HUES64 (cell line): Measurements from ENCODE around the gene NF2. TPM values are rescaled to one million over a fixed set of nuclear protein-coding genes. Genes with fewer than 3 reads are reported as not detected.
"Not testable (repeated sequence)": the region's sequence is repeated elsewhere in the genome, so short reads cannot be mapped to it uniquely, and the experiment has no call there.

Experiments used
- H3K27ac ChIP-seq: 2 replicates; pipeline ENCODE4 v1.7.0; 2013; ENCODE audit warnings: low read depth, low read length, inconsistent platforms
- H3K27me3 ChIP-seq: 2 replicates; pipeline ENCODE4 v1.6.1; 2013; ENCODE audit warnings: mild to moderate bottlenecking, low read length; ENCODE audit not compliant: insufficient read depth
- H3K36me3 ChIP-seq: 2 replicates; pipeline ENCODE4 v1.6.1; 2013; ENCODE audit warnings: mild to moderate bottlenecking, low read length; ENCODE audit not compliant: insufficient read depth
- H3K4me1 ChIP-seq: 2 replicates; pipeline ENCODE4 v1.6.1; 2013; ENCODE audit warnings: mild to moderate bottlenecking, low read length, moderate library complexity; ENCODE audit not compliant: insufficient read depth
- H3K4me3 ChIP-seq: 2 replicates; pipeline ENCODE4 v1.5.1; 2013; ENCODE audit warnings: mild to moderate bottlenecking, low read length, moderate library complexity
- H3K9ac ChIP-seq: 2 replicates; pipeline ENCODE4 v1.6.1; 2013; ENCODE audit warnings: mild to moderate bottlenecking, low read depth, low read length
- H3K9me3 ChIP-seq: 2 replicates; pipeline ENCODE4 v1.6.1; 2013; ENCODE audit warnings: low read depth, low read length; ENCODE audit not compliant: insufficient read depth
- WGBS: fragments of 150-250, 120-280 bp; methylation state at CpG from one replicate; pipeline ENCODE4 v1.1.7; 2013; ENCODE audit warnings: missing lambda C conversion rate; 5-methylcytosine and 5-hydroxymethylcytosine counted together
- polyA plus RNA-seq, 2 experiments: library from polyadenylated mRNA; stranded (reverse); fragments of 50-300 nt; gene quantifications; one replicate each; pipeline ENCODE4 v1.2.3, GENCODE V29; 2013

Gene NF2
- polyA plus RNA-seq (2013, experiment 1 of 2) = 15.3 TPM
- polyA plus RNA-seq (2013, experiment 2 of 2) = 16.9 TPM

DNA sequence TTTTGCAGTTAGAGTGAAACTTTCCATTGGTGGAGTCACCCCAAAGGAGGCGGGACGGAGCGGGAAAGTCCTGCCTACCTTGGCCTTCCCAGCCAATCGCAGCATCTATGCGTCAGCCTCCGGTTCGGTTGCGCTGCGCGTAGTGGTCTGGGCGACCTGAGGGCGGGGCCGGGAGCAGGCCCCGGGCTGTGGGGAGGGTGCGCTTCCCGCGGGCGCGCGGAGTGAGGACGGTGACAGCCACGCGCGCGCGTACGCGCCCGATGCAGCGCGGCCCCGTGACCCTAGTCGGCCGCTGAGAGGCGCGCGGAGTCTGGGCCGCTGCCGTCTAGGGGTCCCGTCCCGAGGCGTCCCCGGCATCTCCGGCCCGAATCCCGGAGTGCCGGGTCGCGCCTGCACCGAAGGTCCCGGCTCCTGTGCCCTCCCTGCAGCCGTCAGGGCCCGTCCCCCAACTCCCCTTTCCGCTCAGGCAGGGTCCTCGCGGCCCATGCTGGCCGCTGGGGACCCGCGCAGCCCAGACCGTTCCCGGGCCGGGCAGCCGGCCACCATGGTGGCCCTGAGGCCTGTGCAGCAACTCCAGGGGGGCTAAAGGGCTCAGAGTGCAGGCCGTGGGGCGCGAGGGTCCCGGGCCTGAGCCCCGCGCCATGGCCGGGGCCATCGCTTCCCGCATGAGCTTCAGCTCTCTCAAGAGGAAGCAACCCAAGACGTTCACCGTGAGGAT lies at the start of gene NF2:
Gene NF2 (plus strand): TSS at position 276 of the 718 bp plus-strand sequence. CDS start 366 bp downstream, at position 642.
- H3K27me3 ChIP-seq = no peaks in the 10 kb centered on the region
- under 1% methylated on average over 74 of the region's 74 CpGs for WGBS
- H3K9ac ChIP-seq = peak within 1 kb of the TSS; percentile 78
- H3K4me3 ChIP-seq = peak within 1 kb of the TSS; percentile 84
- no peaks in the 10 kb centered on the region for H3K36me3 ChIP-seq
- peaks cover 13% of the 10 kb centered on the region for H3K4me1 ChIP-seq
- peak within 1 kb of the TSS; percentile 62 for H3K27ac ChIP-seq
- H3K9me3 ChIP-seq = no peaks in the 10 kb centered on the region

GRCh38 chr22:29555065-29555644 lies 48.3 kb upstream of the NF2 start:
- no peaks in the 10 kb centered on the region for H3K27me3 ChIP-seq
- H3K9me3 ChIP-seq = no peaks in the 10 kb centered on the region
- peaks cover 59% of the 10 kb centered on the region for H3K36me3 ChIP-seq
- no peak overlapping the region for H3K4me3 ChIP-seq
- 94% methylated on average over 4 of the region's 4 CpGs for WGBS
- no peaks in the 10 kb centered on the region for H3K4me1 ChIP-seq
- H3K27ac ChIP-seq = no peak overlapping the region
- no peak overlapping the region for H3K9ac ChIP-seq

DNA sequence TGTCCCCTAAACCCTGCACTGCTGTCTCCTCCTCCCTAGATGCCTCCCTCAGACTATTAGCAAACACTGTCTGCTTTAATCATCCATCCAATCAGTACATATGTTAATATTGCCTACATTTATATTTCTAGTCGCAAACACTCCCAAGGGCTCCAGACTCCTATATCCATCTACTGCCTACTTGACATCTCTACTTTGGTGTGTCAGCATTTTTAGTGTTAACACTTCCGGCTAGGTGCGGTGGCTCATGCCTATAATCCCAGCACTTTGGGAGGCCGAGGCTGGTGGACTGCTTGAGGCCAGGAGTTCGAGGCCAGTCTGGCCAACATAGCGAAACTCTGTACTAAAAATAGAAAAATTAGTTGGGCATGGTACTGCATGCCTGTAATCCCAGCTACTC lies 44.4 kb upstream of the NF2 start:
- H3K9me3 ChIP-seq = no peaks in the 10 kb centered on the region
- H3K4me3 ChIP-seq = no peak overlapping the region
- H3K9ac ChIP-seq = no peak overlapping the region
- H3K27ac ChIP-seq = no peak overlapping the region
- H3K36me3 ChIP-seq = peaks cover 84% of the 10 kb centered on the region
- H3K4me1 ChIP-seq = no peaks in the 10 kb centered on the region
- H3K27me3 ChIP-seq = no peaks in the 10 kb centered on the region
- 97% methylated on average over 6 of the region's 6 CpGs for WGBS

DNA sequence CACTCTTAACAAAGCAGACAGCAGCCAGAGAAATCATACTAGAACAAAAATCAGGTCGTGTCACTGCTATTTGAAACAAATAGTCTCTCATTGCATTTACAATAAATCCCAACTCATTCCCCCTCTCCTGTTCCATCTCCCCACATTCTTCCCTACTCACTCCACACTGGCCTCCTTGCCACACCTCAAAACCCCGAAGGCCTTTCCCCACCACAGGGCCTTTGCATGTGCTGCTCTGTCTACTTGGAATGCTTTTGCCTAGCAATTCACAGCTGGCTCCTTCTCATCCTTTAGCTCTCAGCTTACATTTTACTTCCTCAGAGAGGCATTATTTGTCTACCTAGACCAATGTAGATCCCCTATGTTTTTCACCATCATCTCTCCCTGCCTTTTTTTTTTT lies 43.6 kb upstream of the NF2 start:
- H3K36me3 ChIP-seq = peaks cover 88% of the 10 kb centered on the region

GRCh38 chr22:29563652-29564460 lies 39.6 kb upstream of the NF2 start:
- peaks cover 88% of the 10 kb centered on the region for H3K36me3 ChIP-seq
- no peak overlapping the region for H3K27ac ChIP-seq
- no peak overlapping the region for H3K4me3 ChIP-seq
- H3K9ac ChIP-seq = no peak overlapping the region
- H3K27me3 ChIP-seq = no peaks in the 10 kb centered on the region
- no peaks in the 10 kb centered on the region for H3K4me1 ChIP-seq
- no peaks in the 10 kb centered on the region for H3K9me3 ChIP-seq
- 94% methylated on average over 5 of the region's 6 CpGs for WGBS

More for the DNA sequence above, 43.6 kb upstream of the NF2 start:
- Histone ChIP-seq H3K9me3 (no peaks in the 10 kb centered on the region), H3K4me1 (no peaks in the 10 kb centered on the region), H3K9ac (no peak overlapping the region), H3K4me3 (no peak overlapping the region), H3K27me3 (no peaks in the 10 kb centered on the region), H3K27ac (no peak overlapping the region)
- whole genome bisulfite sequencing = 94% methylated on average over 2 of the region's 2 CpGs

DNA sequence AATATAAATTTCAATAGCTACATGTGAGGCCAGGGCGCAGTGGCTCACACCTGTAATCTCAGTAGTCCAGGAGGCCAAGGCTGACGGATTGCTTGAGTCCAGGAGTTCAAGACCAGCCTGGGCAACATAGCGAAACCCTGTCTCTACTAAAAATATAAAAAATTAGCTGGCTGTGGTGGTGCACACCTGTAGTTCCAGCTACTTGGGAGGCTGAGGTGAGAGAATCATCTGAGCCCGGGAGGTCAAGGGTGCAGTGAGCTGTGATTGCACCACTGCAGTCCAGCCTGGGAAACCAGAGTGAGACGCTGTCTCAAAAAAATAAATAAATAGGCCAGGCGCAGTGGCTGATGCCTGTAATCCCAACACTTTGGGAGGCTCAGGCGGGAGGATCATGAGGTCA lies 36.9 kb upstream of the NF2 start:
- H3K4me3 ChIP-seq, H3K4me1 ChIP-seq, H3K9ac ChIP-seq, H3K27me3 ChIP-seq, H3K9me3 ChIP-seq, H3K27ac ChIP-seq: not testable (repeated sequence)
- WGBS = 95% methylated on average over 7 of the region's 7 CpGs
- H3K36me3 ChIP-seq = peaks cover 88% of the 10 kb centered on the region

GRCh38 chr22:29567338-29567737 lies 36.1 kb upstream of the NF2 start:
- Histone ChIP-seq H3K4me3 (no peak overlapping the region), H3K9ac (no peak overlapping the region), H3K9me3 (no peaks in the 10 kb centered on the region), H3K27me3 (no peaks in the 10 kb centered on the region), H3K4me1 (no peaks in the 10 kb centered on the region), H3K36me3 (peaks cover 80% of the 10 kb centered on the region), H3K27ac (no peak overlapping the region)
- WGBS = 90% methylated on average over 7 of the region's 7 CpGs

GRCh38 chr22:29569011-29569678 lies 34.3 kb upstream of the NF2 start:
- no peaks in the 10 kb centered on the region for H3K4me1 ChIP-seq
- H3K9me3 ChIP-seq = no peaks in the 10 kb centered on the region
- no peak overlapping the region for H3K4me3 ChIP-seq
- WGBS = 96% methylated on average over 7 of the region's 7 CpGs
- H3K27me3 ChIP-seq = no peaks in the 10 kb centered on the region
- no peak overlapping the region for H3K27ac ChIP-seq
- no peak overlapping the region for H3K9ac ChIP-seq
- peaks cover 71% of the 10 kb centered on the region for H3K36me3 ChIP-seq

DNA sequence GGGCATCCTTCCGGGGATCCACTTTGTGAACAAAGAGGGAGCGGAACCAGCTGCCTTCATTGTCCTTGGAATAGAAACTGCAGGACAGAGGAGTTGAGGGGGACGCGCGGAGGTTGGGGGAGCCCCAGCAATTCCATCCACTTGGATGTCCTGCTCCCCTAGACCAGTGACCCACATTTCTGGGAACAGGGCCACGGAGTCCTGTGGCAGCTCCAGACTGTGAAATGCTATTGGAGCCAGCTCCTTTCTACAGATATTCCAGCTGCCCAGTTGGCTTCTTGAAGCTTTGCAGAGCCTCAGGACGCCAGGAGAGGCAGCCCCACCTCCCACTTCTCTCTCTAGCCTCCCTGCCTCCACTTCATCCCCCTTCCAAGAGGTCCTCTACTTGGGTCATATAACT lies 33.0 kb upstream of the NF2 start:
- Histone ChIP-seq H3K27me3 (no peaks in the 10 kb centered on the region), H3K4me3 (no peak overlapping the region), H3K9me3 (no peaks in the 10 kb centered on the region), H3K27ac (no peak overlapping the region), H3K36me3 (peaks cover 66% of the 10 kb centered on the region), H3K9ac (no peak overlapping the region), H3K4me1 (no peaks in the 10 kb centered on the region)
- 95% methylated on average over 7 of the region's 7 CpGs for WGBS

- WGBS = 95% methylated on average over 2 of the region's 2 CpGs
- Histone ChIP-seq H3K4me3 (no peak overlapping the region), H3K9me3 (no peaks in the 10 kb centered on the region), H3K9ac (no peak overlapping the region), H3K4me1 (no peaks in the 10 kb centered on the region), H3K36me3 (peaks cover 61% of the 10 kb centered on the region), H3K27me3 (no peaks in the 10 kb centered on the region), H3K27ac (no peak overlapping the region)
Measured at GRCh38 chr22:29570912-29571549, 32.4 kb upstream of the NF2 start.
